Measurements from ENCODE around the gene PXMP2.

- TF ChIP-seq POLR2A (IDR thresholded peaks at IDR 0.05; ENCODE audit: low read depth), result no peak
- TF ChIP-seq, protein P1, sequence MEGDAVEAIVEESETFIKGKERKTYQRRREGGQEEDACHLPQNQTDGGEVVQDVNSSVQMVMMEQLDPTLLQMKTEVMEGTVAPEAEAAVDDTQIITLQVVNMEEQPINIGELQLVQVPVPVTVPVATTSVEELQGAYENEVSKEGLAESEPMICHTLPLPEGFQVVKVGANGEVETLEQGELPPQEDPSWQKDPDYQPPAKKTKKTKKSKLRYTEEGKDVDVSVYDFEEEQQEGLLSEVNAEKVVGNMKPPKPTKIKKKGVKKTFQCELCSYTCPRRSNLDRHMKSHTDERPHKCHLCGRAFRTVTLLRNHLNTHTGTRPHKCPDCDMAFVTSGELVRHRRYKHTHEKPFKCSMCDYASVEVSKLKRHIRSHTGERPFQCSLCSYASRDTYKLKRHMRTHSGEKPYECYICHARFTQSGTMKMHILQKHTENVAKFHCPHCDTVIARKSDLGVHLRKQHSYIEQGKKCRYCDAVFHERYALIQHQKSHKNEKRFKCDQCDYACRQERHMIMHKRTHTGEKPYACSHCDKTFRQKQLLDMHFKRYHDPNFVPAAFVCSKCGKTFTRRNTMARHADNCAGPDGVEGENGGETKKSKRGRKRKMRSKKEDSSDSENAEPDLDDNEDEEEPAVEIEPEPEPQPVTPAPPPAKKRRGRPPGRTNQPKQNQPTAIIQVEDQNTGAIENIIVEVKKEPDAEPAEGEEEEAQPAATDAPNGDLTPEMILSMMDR (IDR thresholded peaks at IDR 0.05), result no peak
Measured at GRCh38 chr12:132739600-132740312, 52.4 kb downstream of the PXMP2 start.

Measured in esophagus muscularis mucosa (tissue), 3 donors.